ENCODE data around the gene ART4. TPM values are rescaled to one million over a fixed set of nuclear protein-coding genes. Genes with fewer than 3 reads are reported as not detected.

The ART4 gene
- total RNA-seq, result 10 to 100 TPM; 38.0 to 66.6 TPM

GRCh38 chr12:14843425-14843887, at the start of gene ART4:
TSS of gene ART4 (minus strand) at chr12:14843526. CDS start at chr12:14843113, 413 bp downstream.
- ATAC-seq (ENCODE audit: insufficient number of reproducible peaks, low FRiP score, low read depth), result no peak

GRCh38 chr12:14892726-14893505, 49.6 kb upstream of the ART4 start:
- DNase-seq (ENCODE audit: low spot score) (peak; percentile 12), ATAC-seq (ENCODE audit: insufficient number of reproducible peaks, low FRiP score, low read depth) (peak; percentile 54)
- no peaks in the 10 kb centered on the region for H3K9me3 ChIP-seq
- H3K4me3 ChIP-seq, result no peak overlapping the region
- peak overlapping the region; percentile 89 to 91 for H3K27ac ChIP-seq
- H3K27me3 ChIP-seq (replicated peaks; ENCODE audit: insufficient read depth), result no peaks in the 10 kb centered on the region
- no peaks in the 10 kb centered on the region for H3K36me3 ChIP-seq
- H3K4me1 ChIP-seq (ENCODE audit: control insufficient read depth in 1 of 2, low read depth in 2 of 2), result peaks cover 17 to 58% of the 10 kb centered on the region in 2 donors
- TF ChIP-seq CTCF (IDR thresholded peaks at IDR 0.05), result no peak

More at GRCh38 chr12:14843425-14843887, at the start of gene ART4:
- H3K27ac ChIP-seq, result peak within 1 kb of the TSS; percentile 80 to 88
- H3K9me3 ChIP-seq, result no peaks in the 10 kb centered on the region
- no peaks in the 10 kb centered on the region for H3K27me3 ChIP-seq (replicated peaks; ENCODE audit: insufficient read depth)
- H3K4me1 ChIP-seq (ENCODE audit: control insufficient read depth in 1 of 2, low read depth in 2 of 2), result peaks cover 34 to 72% of the 10 kb centered on the region in 2 donors
- DNase-seq (ENCODE audit: low spot score), result no peak
- TF ChIP-seq CTCF (IDR thresholded peaks at IDR 0.05), result no peak
- H3K36me3 ChIP-seq, result no peaks in the 10 kb centered on the region
- H3K4me3 ChIP-seq, result peak within 1 kb of the TSS; percentile 48

- Histone ChIP-seq H3K27me3 (replicated peaks; ENCODE audit: insufficient read depth) (no peaks in the 10 kb centered on the region), H3K27ac (peak overlapping the region in 1 of 2 donors; percentile 27), H3K36me3 (no peaks in the 10 kb centered on the region), H3K4me1 (ENCODE audit: control insufficient read depth in 1 of 2, low read depth in 2 of 2) (peaks cover 17 to 50% of the 10 kb centered on the region in 2 donors), H3K9me3 (no peaks in the 10 kb centered on the region), H3K4me3 (no peak overlapping the region)
- ATAC-seq (ENCODE audit: insufficient number of reproducible peaks, low FRiP score, low read depth), result no peak
- no peak for TF ChIP-seq CTCF (IDR thresholded peaks at IDR 0.05)
- DNase-seq (ENCODE audit: low spot score), result no peak
Observed at GRCh38 chr12:14890701-14891100, 47.4 kb upstream of the ART4 start.

GRCh38 chr12:14886271-14886670, 42.9 kb upstream of the ART4 start:
- peaks cover 17% of the 10 kb centered on the region for H3K36me3 ChIP-seq
- DNase-seq (ENCODE audit: low spot score), result no peak
- peak overlapping the region; percentile 83 for H3K4me3 ChIP-seq
- H3K9me3 ChIP-seq, result no peaks in the 10 kb centered on the region
- peaks cover 12 to 26% of the 10 kb centered on the region in 2 donors for H3K4me1 ChIP-seq (ENCODE audit: control insufficient read depth in 1 of 2, low read depth in 2 of 2)
- H3K27ac ChIP-seq, result peak overlapping the region; percentile 59 to 83
- no peaks in the 10 kb centered on the region for H3K27me3 ChIP-seq (replicated peaks; ENCODE audit: insufficient read depth)
- no peak for ATAC-seq (ENCODE audit: insufficient number of reproducible peaks, low FRiP score, low read depth)
- no peak for TF ChIP-seq CTCF (IDR thresholded peaks at IDR 0.05)

GRCh38 chr12:14885718-14886221, 42.4 kb upstream of the ART4 start, which contains the start of gene MGP:
TSS of gene MGP (minus strand) at chr12:14885854. CDS start at chr12:14885791, 63 bp downstream.
- DNase-seq (ENCODE audit: low spot score), result peak; percentile 45
- Histone ChIP-seq H3K27me3 (replicated peaks; ENCODE audit: insufficient read depth) (no peaks in the 10 kb centered on the region), H3K9me3 (no peaks in the 10 kb centered on the region), H3K4me3 (peak within 1 kb of the TSS; percentile 83), H3K4me1 (ENCODE audit: control insufficient read depth in 1 of 2, low read depth in 2 of 2) (peaks cover 12 to 26% of the 10 kb centered on the region in 2 donors), H3K27ac (peak within 1 kb of the TSS; percentile 83 to 91), H3K36me3 (peaks cover 17% of the 10 kb centered on the region)
- TF ChIP-seq CTCF (IDR thresholded peaks at IDR 0.05), result no peak
- peak; percentile 90 for ATAC-seq (ENCODE audit: insufficient number of reproducible peaks, low FRiP score, low read depth)
